Stimulated activated CD4-positive, alpha-beta T cell treated with anti-CD3 and anti-CD28 coated beads, Interleukin-15, amount 100 ng/mL, for 48 hours (primary cell): ENCODE results near the gene OLIG3.

ENCODE experiments used
- DNase-seq, 2 donors: peaks; one replicate each; pipeline ENCODE4 v3.0.0-alpha.2; 2020; ENCODE audit warnings: low read depth in 2 of 2

The OLIG3 gene

DNA sequence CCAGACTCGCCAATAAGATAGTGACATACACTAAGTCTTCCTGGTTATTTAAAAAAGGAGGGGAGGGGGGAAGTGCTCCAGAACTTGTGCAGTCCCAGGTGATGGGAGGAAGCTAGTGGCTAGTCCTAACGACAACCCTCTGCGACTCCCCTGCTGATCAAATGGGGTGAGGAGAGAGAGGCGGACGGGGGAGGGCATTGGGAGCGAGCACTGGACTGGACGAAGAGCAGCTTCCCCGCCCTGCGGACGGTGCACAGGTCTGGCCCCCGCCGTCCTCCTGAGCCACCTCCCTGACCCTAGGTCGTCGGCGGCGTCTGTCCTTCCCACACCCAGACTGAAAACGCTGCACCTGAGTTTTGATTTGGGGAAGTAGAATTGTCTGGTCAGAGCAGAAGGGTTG is 2.2 kb upstream of the OLIG3 start:
- no peak for DNase-seq

- DNase-seq, result no peak
Observed at GRCh38 chr6:137495703-137496336, 1.6 kb upstream of the OLIG3 start.

GRCh38 chr6:137494988-137495702 is 951 bp upstream of the OLIG3 start:
- no peak for DNase-seq

DNA sequence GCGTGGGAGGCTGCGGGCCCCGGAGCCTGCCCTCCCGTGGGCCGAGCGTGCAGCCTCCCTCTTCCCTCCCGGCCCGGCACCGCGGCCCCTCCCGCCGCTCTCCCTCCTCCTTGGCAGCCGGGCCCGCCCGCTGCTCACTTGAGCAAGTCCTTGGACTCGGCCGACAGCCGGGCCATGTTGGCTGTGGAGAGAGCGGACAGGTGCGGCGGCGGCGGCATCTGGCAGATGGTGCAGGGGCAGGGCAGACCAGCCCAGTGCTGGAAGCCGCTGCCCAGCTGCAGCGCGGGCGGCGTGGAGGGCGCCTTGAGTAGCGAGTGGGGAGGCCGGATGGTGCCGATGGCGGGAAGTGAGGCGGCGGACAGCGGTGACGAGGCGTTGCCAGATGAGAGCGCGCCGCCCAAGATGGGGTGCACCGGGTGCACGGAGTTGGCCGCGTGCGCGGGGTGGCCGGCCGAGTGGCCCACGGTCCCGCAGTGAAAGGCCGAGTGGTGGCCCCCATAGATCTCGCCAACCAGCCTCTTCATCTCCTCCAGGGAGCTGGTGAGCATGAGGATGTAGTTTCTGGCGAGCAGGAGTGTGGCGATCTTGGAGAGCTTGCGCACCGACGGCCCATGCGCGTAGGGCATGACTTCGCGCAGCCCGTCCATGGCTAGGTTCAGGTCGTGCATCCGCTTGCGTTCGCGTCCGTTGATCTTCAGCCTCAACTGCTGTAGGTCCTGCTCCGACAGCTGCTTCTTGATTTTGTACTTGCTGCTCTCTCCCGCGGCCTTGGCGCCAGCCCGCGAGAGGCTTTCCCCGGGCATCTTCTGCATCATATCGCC is 766 bp downstream of the OLIG3 start:
- DNase-seq, result no peak

DNA sequence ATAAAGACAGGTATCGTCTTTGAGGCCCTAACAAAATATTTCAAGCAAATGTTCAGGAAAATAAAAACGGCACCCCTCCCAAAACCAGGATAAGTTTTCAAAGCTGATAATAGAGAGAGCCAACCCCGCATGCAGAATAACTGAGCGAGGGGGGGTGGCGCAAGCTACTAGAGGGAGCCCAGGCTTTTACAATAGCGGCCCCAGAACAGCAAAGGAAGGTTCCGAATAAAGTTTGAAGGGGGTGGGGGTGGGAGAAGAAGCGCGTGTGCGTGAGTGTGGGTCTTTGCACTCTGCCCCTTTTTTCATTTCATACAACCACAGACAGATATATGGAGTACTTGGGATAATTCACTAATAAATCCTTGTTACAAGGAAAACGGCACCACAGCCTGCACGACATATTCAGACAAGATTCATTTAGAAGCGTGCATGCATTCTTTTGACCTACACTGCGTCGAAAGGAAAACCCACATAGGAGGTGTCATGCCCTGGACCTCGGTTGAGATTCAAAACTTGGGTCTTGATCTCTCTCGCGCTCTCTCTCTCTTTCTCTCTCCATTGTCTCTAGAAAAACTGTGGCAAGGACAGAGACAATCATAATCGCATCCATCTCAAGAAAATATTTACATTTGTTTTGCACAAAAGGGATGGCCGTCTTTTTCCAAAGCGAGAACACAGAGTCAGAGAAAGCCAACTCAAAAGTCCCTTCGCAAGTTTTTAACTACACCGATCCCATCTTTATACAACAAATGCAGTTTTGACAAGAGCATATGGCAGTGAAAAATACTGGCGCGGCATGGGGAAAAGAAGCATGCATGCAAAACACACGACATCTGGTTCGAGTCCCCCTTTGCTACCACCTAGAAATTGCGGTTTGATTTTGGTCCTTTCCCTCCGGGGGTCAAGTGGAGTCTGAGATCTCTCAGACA is 1.6 kb downstream of the OLIG3 start:
- no peak for DNase-seq

- DNase-seq, result no peak
Observed at GRCh38 chr6:137491478-137491877, 2.7 kb downstream of the OLIG3 start.

DNA sequence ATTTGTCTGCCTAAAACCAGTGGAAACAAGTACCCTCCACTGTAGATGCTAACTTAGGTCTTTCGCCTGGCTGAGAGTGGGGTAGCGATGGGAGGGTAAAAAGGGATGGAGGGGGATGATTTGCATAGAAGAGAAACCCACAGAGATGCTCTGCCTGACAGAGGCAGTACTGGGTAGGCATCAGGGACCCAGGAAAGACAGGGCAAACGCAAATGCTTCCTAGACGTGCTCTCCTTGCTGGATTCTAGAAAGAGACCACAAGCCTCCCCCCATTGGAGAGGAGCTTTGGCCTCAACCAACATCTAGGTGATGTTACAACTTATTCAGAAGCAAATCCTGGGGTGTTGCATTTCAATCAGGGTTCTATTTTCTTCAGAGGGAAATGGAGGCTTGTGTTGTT is 3.2 kb downstream of the OLIG3 start:
- DNase-seq, result no peak

- DNase-seq, result no peak
Observed at GRCh38 chr6:137490006-137490905, 3.9 kb downstream of the OLIG3 start.

- no peak for DNase-seq
Observed at GRCh38 chr6:137489046-137490005, 4.9 kb downstream of the OLIG3 start.

DNA sequence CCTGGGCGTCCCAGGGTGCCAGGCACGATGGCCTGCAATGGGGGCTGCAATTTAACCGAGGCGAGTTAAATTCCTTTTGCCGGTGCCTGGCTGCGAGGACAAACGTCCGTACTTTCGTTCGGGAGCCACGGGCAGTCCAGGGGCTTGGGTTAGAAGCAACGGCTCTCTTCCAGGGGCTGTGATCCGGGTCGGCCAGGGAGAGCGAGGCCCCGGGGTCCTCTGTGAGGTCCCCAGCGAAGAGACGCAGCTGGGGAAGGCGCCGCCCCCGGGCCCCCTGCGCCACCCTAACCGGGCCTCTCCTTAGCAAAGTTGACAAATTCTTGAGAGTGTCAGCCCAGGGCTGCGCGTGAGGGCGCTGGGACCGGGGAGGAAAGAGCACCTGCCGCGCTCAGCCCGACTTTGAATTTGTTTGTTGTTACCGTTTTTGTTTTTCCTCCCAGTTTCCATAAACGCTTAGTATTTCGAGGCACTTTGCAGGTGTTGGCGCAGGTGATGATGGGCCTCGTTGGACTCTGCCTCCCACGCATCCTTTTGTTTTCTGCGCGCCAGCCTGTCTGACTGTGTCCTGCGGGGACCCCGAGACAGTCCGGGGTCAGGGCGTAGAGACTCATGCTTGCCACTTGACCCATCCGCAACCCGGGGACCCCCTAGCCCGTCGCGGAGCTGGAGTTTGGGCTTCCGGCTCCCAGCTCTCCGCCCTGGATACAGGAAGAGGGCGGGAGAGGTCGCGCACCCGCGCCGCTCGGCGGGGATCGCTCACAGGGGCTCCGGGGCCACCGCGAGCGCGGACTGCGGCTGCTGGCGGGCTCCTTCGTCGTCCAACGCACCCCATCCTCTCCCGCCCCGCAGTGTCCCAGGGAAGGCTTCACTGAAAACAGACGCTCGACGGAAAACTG is 5.8 kb downstream of the OLIG3 start:
- no peak for DNase-seq

GRCh38 chr6:137487869-137488149 is 6.4 kb downstream of the OLIG3 start:
- no peak for DNase-seq

DNA sequence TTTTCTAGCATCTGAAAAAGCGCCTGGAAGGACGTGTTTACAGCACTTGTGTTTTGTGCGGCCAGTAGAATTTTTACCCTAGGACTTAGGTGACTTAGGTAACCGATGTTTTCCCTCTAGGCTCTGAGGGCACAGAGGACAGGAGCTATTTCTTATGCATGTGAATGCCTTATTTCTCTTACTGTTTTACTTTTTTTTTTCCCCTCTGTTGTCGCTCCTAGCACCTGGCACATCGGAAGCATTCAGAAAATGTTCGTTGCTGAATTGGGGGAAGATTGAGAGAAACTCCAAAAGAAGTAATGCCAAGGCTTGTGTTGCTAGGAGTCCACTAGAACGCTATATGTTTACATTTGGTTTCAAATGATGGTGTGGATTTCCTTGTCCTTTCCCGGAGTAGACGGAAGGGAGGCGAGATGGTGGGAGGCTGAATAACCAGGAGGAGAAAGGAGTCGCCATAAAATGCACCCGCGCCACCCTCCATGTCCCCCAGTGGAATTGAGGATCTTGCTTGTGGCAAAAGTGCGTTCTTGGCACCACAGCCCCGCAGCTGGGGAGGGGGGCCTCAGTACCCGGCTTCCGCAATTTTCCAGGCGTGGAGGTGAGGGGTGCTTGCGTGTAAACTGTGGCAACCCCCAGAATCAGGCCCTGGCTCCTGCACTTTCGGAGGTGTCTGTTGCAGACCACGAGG is 6.9 kb downstream of the OLIG3 start:
- no peak for DNase-seq

- DNase-seq, result no peak
Observed at GRCh38 chr6:137486416-137486815, 7.8 kb downstream of the OLIG3 start.

DNA sequence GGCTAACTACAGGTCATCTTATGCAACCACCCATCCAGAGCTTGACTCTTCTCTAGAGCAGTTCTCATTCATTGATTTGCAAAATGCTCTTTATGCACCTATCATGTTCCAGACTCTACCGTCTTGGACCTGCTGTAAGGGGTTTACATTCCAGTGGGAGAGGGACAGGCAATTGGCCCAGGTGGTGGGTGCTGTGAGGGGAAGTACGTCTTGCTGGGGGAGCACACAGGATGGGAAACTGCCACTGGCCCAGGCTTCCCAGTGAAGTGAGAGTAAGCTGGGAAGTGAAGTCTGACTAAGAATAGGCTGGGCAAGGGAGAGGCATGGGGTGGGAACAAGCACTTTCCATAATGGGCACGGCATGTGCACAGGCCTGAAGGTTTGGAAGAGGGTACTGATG is 13.8 kb downstream of the OLIG3 start:
- DNase-seq, result no peak

DNA sequence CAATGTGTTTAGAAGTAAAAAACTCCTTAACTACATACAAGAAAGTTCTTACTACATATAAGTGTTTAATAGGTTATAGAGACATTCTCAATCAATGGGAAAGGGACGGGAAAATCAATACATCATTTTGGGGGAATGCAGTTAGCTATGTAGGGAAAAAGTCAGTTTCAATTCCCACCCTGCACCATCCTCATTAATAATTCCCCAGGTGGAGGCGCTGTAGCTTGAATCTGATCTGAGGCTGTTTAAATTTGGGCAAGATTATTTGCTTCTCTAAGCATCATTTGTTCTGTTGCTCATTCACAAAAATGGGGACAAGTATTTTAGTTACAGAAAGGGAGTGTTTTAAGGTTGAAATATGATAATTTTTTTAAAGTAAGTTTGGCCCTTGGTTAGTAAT is 19.1 kb downstream of the OLIG3 start:
- no peak for DNase-seq

DNA sequence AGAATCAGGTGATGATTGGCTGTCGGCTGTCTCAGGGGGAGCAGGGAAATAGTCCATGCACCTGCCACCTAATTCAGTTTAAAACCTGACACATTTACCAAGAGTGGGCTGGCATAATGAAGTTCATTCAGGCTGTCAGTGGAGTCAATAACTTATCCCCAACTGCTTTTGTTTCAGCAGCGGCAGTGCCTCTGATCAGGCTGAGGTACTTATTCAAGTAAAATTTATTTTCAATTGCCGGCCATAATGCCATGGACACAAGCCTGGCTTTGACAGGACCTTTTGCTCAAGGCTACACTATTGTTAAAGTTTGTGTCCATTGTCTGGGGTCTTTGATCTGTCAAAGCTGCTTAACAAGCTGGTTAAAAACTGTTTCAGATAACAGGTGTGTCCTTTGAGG is 20.6 kb downstream of the OLIG3 start:
- DNase-seq, result no peak

DNA sequence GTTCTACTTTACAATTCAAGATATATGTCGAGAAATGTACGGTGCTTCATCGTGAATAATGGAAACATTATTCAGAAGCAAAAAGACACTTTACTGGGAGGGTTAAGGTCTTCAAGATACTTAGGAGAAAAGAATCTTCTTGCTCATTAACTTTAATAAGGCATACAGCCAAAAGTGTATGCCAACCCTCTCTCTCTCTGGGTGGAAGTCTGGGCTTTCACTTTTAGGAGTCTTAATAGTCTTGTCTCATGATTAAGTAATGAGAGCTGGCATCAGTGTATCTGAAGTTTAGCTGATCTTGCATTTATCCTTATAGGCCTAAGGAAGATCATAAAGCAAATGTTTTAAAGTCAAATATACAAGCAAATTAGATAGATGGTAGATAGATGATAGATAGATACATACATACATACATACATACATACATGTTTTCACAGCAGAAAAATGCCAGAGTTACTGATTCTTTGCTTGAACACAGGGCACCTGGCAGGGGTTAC is 21.5 kb downstream of the OLIG3 start:
- no peak for DNase-seq

GRCh38 chr6:137471986-137472385 is 22.2 kb downstream of the OLIG3 start:
- no peak for DNase-seq
